ENCODE measurements around the gene SEC22C.

SEC22C gene

DNA sequence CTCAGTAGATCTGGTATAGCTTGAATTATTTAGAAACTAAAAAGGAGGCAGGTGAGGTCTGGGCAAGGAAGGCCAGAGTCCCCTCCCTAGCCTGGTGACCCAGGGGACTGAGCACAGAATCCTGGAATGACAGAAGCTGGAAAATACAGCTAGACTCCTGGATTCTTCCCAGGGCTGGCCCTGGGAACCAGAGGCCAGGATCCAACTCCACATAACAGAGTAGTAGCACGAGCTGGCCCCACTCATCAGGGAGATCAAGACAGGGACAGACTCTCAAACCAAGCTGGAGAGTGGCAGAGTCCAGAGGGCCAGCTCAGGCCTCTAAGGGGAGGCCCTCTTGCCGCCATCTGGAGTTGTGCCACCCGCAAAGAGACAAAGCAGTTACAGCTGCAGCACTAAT, 68.6 kb downstream of the SEC22C start:
- DNase-seq (ENCODE audit: low read depth): no peak

DNA sequence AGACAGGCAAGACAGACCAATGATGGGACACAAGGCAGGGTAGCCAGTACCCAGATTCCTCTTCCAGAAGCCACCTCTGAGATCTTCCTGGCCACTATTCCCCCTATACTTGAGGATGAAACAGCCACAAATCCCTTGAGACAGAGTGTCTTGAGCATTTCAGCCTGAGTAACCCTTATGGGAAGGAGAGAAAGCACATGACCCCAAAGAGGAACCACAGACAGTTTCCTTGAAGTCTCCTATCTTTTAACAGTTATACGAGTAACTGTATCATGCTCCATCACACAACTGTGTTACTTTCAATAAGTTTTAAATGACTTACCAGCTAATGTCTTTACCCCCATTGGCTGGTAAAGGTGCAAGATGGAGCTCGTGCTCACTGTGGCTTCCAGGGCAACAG, 70.0 kb downstream of the SEC22C start:
- no peak for DNase-seq (ENCODE audit: low read depth)

DNA sequence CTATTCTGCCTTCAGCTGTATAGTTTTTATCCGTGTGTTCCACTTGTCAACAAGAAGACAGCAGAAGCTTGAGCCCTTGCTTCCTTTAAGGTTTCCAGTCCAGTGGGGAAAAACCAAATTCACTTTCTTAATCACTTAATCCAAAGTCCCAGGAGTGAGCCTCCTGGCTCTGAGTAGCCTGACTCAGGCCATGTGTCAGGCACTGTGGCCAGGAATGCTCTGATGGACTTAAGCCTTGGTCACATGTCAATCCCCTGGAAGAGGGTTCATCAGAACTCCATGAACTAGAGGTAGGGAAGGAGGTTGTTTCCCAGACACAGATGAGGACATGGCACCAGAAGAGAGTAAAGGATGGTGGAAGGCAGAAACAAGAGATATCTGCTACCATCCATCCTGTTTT, 70.6 kb downstream of the SEC22C start:
- no peak for DNase-seq (ENCODE audit: low read depth)

DNA sequence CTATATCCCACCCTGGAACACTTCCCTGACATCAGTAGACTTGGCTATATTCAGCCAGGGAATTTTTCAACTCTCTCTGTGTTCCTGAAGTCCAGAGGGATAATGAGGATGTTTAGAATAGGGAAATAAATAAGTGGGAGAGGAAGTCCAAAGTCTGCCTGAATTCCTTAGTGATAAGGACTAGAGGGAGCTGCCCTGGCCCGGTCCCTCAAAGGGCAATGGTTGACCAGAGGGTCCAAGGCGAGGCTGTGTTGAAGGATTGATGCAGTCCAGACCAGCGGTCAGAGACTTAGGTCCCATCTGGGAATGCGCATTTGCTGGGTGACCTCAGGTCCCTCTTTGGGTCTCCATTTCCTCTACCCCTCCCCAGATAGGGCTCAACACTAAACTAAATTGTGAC, 71.4 kb downstream of the SEC22C start:
- no peak for DNase-seq (ENCODE audit: low read depth)

DNA sequence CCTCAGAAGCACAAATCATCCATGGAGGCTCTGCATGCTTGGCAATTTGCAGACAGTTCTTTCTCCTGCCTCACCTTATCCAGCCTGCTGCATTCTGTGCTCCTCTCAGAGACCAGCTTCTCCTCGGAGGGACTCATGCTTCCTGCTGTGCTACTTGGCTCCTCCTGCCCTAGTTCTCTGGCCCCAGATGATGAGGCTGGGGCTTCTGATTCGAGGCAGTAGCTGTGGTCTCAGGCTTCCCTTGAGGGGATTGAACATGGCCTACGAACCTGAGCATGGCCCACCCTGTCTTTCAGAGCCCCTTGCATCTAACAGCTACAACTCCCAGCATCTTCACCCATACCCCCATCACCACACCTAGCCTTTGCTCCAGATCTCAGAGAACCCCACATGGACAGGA, 72.7 kb downstream of the SEC22C start:
- no peak for DNase-seq (ENCODE audit: low read depth)

DNA sequence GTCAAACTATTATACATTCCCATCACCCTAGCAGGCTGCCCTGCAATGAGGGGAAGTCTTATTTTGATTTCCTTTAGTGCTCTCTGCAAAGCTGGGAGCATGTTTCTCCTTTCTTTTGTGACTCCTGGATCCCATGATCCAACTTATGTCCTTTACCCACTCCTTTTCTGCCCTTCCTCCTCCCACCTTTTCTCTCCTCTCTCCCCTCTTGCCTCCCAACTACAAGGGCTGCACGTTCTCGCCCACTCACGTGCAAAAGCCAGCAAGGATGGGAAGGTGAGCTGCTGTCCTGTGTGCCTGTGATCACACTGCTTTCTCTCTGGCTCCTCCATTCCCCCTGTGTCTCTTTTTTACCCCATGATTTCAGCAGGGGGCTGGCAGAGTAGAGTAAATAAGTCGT, 73.2 kb downstream of the SEC22C start:
- DNase-seq (ENCODE audit: low read depth): no peak

DNA sequence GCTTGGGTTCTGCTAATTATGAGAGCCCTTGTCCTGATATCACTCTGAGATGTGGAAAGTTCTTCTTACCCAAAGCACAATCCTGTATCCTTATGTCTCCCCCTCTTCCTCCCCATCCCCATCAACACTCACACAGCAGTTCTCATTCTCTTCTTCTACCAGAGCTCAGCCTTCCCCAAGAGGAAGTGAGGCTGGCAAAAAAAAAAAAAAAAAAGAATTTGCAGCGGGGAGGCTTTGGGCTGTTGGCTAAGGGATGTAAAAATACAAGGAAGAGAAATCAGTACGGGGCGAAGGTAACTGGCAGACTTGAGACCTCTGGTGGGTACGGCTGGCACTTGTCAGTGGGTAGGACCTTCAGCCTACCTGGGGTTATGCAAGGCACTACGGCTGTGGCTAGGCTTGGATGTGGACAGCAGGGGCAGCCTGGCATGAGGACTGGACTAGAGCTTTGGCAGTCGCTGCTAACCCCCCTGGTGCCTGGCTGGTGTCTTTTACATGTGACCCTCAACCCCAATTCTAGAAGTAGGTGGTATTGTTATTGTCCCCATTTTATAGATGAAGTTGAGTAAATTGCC, 73.9 kb downstream of the SEC22C start:
- DNase-seq (ENCODE audit: low read depth): no peak

DNA sequence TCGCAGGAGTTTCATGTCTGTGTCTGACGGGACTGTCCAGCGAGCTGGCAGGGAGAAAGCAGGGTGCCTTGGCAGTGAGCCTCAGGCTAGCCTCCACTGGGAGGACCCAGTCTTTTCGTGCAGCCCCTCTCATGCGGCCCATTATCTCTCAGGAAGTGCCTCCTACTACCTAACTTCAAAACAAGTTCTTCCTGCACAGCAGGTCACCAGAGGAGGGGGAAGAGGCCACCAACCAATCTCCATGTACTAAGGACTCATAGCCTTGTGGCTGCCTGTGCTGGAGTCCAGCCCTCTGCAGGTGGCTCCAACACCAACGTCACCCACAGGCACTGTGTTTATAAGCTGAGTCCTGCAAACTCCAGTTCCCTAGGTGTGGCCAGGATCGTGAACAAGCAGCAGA, 74.5 kb downstream of the SEC22C start:
- DNase-seq (ENCODE audit: low read depth): no peak

DNA sequence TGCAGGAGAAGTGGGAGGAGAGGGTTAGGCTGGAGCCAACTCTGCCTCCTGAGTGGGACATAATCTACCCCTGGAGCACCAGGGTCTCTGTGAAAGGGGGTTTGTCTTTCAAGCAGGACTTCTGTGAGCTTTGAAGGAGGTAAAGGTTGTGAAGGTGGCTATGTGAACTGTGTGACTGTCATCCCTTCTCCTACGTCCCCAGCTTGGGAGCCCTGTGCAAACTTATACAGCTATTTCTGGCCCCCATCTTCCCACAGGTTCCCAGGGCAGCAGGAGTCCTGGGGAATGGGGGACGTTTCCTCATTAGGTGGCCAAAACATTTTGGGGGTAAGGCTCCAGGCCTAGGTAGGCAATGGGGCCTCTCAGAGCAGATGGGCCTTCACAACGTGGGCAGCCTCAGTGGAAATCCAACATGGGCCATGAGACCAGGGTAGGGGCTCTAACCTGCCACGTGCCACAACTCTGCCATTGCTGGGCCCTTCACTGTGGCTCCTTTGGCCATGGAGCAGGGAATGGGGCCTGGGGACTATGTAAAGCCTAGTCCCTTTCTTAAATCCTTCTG, 75.8 kb downstream of the SEC22C start:
- no peak for DNase-seq (ENCODE audit: low read depth)

DNA sequence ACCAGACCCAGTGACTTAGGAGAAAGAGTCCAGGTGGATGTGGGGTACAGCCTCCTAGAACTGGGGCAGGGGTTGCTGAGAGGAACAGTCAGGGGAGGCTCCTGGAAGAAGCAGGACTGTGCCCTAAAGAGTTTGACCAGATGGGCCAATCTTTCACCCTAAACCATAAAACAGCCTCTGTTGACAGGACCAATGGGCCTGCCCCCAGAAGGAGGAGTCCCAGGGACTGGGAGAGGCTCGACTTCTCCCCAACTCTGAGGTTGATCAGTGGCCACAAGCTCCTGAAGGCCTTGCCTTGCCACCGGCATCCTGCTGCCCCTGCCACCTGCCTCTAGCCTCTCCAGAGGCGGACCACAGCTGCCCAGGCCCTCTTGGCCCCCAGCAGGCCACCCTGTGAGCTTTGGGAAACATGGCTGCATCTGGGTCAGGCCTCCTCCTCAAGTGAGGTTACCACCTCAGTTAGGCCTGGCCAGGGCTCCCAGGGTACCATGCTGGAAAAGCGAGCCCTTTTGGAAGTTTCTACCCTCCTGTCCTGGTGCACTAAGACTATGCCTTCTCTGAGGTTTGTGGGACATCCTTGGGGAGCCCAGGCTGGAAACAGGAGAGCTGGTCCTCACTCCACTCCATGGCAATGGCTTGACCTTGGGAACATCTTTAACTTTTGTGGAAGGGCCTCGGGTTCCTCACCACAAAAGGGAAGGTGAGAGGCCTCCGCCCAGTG, 76.5 kb downstream of the SEC22C start:
- DNase-seq (ENCODE audit: low read depth): no peak

DNA sequence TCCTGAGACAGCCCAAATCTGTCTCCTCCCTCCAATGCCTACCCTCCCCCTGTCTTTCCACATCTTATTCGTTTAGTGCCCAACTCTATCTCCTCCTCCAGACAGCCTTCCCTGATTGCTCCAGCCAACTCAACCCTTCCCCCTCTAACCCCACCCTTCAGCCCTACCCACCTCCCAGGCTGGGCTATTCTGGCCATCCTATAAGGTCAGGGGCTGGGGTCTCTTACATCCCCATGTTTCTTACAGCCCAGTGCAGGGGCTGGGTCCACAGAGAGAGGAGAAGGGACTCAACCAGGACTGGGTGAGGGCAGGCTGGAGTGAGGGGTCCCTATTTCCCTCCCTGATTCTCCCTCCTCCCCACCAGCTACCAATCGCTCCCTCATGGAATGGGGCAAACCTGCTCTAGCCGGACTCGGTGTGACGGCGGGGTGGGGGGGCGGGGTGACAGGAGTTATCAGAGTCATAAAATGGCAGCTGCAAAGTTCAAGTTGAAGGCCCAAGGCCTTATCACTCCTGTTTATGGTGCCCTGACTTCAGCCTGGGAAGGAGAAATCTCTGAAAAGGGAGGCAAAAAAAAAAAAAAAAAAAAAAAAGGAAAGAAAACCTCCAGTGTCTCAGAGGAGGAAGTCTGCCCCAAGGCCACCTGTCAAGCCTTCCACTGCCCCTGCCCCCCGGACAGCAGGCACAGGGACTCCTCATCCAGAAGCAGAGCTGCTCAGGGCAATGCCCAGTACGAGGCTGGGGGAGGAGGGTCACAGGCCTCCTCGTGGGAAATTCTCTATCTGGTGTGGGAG, 77.2 kb downstream of the SEC22C start:
- DNase-seq (ENCODE audit: low read depth): no peak

DNA sequence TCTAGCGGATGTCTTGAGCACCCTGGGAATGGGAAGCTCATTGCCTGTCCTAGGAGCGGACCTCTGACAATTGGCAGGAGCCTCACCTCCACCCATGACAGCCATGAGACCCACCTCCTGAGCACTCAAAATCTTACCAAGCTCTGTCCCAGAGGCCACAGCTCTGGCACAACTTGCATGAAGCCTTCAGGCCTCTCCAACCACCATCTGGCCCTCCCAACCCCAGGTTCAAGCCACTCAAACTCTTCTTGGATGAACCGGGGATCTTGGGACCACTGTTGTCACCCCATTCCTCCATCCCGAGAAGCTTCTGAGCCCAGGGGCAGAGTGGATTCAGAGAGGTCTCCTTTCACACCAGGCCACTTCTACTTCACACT, 77.8 kb downstream of the SEC22C start:
- DNase-seq (ENCODE audit: low read depth): no peak

DNA sequence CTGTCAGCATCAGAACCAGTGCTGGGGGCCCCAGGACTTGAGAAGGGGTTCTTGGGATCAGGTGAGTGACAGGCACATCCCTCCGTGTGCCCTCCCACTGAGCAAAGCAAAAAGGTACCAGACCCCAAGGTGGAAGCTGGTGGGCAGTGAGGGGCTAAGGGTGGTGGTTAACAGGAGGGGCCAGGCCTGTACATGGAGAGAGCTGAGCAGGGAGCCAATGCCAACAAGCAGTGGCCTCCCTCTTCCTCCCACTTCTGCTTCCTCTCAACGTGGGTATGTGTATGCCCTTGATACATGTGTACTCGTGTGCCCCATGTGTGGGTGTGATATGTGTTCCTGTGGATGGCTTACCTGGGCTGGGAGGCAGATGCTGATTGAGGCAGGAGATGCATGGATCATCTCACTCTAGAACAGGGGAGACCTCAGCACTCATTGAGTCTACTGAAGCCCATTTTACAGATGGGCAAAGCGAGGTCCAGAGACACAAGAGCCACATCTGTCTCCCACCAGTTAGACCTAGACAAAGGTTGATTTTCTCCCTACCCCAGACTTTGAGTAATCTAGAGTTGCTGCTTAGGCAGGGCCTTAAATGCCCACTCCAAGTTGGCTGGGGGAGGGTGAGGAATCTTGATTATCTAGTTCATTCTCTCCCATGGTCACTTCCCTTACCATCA, 78.4 kb downstream of the SEC22C start:
- no peak for DNase-seq (ENCODE audit: low read depth)

DNA sequence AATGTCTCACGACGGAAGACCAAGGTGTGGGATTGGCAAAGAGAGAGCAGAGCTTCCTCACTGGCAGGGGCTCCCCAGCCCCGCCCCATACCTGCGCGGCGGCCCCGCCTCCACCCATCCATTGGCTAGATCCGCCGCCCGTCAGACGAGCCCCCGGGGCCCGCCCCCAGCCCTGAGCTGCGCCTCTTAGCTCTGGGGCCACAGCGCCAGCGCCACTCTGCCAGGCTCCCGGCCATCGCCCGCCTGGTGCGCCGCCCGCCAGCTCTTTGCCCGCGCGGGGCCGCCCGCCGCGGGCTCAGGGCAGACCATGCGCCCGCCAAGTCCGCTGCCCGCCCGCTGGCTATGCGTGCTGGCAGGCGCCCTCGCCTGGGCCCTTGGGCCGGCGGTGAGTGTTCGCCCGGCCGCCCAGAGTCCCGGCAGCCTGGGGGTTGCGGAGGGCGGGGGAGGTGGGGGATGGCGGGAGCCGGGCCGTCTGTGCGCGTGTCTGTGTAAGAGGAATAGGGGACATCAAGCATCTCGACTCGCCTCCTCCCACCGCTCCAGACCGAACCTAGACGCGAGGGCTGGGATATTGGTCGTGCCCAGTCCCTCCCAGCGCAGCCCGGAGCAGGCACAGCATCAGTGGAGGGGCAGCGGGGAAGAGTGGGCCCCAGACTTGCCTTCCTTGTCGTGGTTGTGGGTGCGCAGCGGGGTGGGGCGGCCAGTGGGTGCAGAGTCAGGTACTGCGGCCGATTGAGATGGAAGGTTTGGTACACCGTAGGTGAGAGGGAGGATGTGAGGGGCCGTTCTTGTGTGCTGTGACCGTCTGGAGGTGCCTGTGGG, 79.1 kb downstream of the SEC22C start, which contains the start of gene VIPR1:
VIPR1 (plus strand) TSS at position 215 of the 822 bp plus-strand sequence; CDS start at position 308, 93 bp downstream.
- peak; percentile 86 for DNase-seq (ENCODE audit: low read depth)

DNA sequence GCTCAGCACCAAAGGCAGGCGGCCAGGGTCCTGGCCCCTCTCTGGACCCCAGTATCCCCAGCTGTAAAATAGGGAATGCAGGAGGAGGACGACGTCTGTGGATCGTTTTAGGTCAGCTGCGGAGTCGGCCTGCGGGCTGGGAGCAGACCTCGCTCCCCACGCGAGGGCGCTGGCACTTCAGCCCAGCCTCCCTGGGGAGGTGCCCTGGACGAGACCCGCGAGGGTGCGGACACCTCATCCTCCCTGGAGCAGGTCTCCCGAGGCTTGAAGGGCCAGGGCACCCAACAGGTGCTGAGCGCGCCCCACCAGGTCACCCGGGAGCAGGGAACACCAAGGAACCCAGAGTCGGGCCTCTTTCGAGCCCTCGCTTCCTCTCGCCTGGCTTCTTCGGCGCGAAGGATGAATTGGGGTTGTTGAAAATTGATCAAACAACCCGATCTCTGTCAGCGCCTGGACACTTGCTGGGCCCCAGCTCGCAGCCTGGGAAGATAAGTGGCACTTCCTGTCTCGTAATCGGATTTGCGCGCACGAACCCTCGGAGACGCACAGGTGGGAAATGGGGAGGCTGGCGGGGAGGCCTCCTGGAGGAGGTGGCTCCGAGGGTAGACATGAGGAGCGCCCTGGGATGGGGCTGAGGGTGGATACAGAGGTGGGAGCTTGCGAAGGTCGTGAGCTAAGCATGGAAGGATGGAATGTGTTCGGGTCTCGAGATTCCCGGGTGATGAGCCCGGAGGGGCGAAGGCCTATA, 79.9 kb downstream of the SEC22C start:
- peak; percentile 33 for DNase-seq (ENCODE audit: low read depth)

DNA sequence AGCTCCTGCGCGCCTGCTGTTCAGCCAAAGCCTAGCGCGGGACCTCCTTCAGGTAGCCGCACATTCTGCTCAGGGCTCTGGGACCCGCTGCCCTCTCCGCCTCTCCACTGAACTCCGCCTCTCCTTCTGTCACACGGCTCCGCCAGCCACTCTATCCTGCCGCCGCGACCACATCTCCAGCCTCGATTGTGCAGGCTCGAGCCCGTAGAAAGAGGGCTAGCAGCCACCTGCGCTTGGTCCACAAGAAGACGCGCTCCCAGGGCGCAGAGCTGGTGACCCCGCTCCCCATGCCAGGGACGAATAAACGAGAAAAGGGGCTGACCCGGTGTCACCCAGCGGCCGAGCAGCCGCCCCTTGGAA, 80.5 kb downstream of the SEC22C start:
- DNase-seq (ENCODE audit: low read depth): no peak

DNA sequence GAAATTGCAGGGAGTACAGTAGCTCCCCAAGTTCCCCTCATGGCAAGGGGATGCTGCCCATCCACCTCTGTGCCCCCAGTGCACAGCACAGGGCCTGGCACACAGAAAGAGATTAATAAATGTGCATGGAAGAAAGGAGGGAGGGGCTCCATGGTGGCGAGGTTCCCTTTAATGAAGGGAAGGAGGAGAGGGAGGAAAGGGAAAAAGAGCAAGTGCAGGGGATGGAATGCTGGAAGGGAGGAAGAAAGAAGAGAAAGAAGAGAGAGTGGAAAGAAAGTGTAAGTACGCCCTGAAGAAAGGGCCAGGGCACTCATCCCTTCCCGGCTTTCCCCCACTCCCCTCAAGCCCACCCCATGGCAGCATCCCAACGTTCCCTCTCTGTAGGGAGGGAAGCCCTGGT, 80.9 kb downstream of the SEC22C start:
- DNase-seq (ENCODE audit: low read depth): no peak

DNA sequence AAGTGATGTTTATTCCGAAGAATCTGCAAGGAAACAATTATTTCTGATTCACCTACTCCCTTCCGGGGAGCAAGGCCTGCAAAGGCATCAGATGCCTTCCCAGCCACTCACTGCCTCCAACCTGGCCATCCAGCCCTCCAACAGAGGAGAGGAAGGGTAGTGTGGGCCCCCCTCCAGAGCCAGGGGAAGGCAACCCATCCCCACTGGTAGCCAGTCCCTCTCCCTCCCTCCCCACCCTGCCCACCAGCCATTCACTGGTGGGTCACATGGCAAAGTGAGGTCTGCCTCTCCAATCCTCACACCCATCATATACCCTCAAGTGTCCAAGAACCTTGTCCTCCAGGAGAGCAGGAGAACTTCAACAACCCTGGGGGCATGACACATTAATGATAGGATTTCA, 81.7 kb downstream of the SEC22C start:
- DNase-seq (ENCODE audit: low read depth): no peak

DNA sequence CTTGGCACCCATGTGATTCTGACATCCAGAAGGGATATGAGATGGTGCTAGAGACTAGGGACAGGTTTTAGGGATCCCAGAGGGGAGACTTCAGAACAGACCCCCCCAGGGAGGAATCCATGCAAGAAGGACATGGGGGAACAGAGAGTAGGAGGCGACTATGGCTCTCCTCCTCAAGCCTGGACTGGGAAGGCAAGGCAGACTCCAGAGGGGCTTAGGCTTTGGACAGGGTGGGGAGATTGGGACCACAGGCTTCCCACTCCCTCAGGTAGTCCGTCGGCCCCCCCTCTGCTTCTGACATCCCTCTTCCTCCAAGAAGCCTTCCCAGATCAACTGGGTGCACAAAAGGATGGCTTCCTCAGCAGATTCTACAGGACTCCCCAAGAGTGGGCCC, 82.3 kb downstream of the SEC22C start:
- DNase-seq (ENCODE audit: low read depth): no peak

DNA sequence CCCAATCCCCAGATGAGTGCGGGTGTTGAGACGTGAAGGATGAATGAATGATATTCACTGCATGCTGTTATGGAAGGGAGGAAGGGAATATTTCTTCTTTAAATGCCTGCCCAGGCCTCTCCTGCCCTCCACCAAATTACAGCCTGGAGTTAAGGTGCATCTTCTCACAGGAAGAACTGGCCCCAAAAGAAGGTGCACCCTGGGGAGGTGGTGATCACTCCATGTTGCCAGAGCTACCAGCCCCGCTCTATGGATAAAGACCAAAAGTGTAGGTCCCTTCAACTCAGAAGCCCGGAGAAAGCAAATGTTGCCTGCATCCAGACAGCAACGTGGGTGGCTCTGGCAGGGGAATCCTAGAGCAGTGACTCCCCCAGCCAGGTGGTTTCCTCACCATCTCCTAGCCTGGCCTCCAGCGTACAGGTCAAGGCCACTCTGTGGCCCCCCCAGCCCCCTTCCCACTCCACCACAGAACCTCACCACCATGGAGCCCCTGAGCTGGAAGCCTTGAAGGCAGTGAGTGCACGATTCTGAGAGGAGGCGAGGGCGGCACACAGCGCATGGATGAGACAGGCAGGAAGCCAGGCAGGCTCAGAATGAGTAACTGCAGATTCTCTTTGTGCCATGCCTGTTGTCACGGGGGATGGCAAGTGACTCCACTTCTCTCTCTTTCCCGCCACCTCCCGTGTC, 82.8 kb downstream of the SEC22C start:
- DNase-seq (ENCODE audit: low read depth): no peak

Data from stimulated activated CD8-positive, alpha-beta memory T cell treated with anti-CD3 and anti-CD28 coated beads, Interleukin-12 subunit alpha, Interleukin-12 subunit beta, amount 100 ng/mL, for 4 hours (primary cell).